GM19240 (cell line): Measurements from ENCODE around the gene SERPIND1.
"Not testable (repeated sequence)": the region's sequence is repeated elsewhere in the genome, so short reads cannot be mapped to it uniquely, and the experiment has no call there.

Experiments
- DNase-seq: peaks from one replicate; pipeline ENCODE4 v3.0.0; 2011; ENCODE audit warnings: low spot score; ENCODE audit not compliant: insufficient read length

The SERPIND1 gene

DNA sequence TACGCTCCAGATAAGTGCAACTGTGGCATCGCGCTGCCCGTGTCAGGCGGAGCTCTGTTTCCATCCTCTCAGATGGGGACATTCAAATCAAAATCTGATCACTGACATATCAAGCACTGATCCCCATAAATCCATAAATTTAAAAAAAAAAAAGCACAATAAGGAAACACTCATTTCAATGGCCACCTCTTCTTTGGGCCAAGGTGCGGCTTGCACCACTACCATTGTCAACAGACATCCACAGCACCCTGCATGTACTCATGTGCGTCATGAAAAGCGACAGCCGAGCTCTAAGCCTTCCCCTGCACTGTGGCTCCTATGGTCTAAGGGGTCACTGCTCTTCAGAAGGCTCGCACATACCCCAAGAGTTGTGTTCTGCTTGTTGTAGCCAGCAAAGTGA lies 26.7 kb upstream of the SERPIND1 start:
- DNase-seq, result no peak

DNA sequence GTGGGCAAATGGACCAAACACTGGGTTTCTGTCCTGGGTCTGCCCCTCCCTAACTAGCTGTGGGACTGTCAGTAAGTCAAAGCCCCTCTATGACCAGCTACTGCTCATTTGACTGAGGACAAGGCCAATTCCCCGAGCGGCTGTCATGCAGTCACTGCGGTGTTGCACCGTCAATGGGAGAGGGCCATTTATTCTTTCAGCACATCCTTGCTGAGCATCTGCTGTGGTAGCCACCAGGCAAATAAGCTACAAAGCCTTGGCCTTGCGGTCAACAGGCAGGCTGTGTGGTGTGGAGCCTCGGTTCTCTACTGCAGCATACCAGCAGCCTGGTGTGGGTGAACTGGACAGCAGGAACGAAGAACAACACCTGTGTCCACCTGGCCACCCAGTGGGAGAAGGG lies 25.8 kb upstream of the SERPIND1 start:
- DNase-seq, result no peak

DNA sequence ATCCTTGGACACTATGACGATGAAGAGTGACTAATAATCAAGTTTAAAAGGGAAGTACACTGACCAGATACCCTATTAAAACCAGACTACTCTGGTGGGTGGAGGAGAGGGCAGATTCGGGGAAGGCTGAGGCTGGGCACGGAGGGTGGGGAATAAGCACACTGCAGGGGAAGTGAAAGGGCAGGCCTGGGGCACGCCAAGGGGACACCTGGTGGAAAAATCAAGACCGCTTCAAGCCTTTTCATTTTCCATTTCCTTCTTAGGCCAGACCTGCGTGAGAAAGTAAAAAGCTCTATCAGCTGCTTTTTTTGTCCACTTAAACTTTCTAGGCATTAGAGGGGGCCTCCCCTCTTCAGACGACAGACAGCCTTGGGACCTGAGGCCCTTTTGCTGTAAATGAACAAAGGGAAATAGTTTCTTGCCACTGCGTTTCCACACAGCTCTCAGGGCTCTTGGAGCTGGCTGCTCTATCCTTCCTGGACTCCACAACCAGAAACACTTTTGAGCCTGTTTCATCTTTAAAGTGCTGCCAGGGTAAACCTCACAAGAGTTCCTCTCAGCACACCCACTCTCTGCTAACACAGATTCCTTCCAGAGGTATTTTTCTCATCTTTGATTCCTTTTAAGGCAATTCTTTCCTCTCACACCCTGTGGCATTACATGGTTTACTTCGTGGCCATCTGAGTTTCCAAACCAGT lies 25.0 kb upstream of the SERPIND1 start:
- DNase-seq, result peak; percentile 37

DNA sequence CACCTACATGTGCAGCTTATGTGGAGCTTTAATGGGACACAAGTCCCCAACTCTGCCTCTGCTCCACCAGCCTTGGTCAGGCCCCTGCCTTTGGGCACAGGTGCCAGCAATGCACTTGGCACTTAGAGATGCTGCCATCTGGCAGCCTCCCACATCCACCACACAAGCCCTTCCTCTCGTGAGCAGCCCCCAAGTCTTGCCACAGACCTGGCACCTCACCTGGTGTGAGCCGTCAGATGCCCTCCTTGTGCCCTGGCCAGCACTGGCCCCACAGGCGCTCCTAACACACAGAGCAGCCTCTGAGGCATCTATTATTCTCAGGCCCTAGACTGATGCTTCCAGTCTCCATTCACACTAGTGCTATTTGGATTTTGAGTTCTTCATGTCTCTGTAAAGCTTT lies 24.5 kb upstream of the SERPIND1 start:
- no peak for DNase-seq

DNA sequence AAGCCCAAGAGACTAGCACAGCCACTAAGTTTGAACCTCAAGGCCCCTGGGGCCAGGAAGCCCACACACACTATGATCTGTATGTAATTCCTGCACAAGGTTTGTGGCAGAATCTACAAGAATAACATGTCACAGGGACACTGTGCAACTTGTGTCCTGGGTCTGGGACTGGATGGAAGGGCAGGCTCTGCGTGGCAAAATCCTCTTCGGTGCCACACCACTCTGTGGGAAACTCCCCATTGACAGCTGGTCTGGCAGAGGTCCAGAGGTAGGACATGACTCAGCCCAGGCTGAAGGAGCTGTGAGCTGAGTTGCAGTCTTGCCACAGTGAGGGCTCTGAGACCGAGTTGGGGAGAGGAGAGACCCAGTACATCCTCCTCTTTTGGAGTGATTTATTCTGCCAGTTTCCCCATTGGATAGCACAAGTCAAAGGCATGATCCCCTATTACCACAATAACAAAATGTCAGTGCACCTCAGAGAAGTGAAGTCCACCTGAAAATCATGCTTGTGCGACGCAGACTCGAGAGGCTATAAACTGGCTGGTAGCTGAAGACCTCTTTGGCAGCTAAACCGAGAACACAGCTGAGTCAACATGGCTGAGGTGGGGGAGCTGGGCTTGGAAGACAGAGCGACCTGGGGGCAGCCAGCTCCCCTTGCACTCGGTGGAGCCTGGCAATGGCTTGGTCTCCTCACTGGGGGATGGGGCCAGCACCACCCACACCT lies 23.3 kb upstream of the SERPIND1 start:
- peak; percentile 38 for DNase-seq

DNA sequence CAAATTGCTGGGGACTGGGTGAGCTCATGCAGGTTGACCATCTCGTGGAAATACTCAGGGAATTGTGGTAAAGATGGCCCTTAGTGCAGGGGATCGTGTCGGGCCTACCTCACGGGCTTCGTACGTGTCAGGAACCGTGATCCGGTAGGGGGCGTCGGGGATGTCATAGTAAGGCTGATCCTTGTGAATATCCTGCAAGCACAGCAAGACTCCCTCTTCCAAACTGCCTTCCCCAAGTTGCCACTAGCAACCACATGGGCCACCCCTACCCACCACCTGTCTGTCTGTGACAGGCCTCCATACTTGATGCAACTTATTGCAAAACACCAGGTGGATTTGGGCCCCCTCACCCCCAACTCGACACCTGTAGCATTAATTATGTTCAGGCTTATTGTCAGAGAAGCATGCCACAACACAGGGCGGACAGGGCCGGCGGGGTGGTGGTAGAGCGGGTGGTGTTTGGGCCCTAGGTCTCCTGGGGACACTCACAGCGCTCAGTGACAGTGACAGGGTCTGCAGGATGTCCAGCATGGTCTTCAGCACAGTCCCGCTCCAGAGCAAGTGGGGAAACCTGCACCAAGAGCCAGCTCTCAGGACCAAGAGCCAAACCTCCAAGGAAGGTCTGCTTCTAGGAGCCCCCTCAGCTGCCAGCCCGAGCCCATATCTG lies 22.6 kb upstream of the SERPIND1 start:
- DNase-seq, result no peak

DNA sequence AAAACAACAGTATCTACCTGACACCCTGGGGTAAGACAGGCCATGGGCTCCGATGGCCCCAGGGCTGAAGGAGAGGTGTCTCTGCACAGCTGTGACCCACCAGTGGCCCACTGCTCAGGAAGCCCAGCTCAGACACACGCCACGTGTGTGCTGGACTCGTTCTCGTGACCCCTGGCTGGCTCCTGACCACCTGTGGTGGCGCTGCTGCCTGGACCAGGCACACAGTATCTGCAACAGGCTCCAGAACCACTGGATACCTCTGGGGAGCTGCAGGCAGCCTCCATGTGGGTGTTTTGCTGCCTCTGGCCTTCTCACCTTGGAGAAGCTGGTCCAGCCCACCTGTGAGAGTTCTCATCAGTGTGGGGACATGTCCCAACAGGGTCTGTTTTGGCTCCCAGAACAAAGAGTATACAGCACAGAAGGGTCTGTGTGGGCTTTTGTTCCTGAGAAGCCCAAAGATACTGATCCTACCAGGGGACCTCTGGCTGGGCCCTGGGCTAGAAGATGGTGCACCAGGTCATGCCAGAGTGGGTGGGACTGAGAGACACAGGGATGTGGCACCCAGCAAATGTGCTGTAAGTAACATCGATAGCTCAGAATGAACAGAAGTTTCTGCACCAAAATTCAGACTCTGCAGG lies 21.7 kb upstream of the SERPIND1 start:
- no peak for DNase-seq

DNA sequence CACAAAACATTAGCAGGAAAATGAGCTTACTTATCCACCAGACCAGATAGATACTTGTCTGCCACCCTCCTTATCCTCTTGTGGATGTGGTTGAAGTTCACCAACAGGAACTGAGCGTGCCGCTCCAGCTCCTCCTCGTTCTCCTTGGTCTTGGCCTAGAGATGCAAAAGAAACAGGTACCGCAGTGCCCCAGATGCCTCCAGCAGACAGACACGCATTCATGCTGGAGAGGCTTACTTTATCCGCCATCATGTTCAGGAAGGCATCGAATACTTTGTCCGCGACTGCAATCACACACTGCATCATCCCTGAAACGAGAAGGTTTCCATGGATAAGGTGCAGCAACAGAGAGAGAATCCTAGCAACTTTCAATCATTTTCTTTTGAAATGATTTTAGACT lies 21.0 kb upstream of the SERPIND1 start:
- DNase-seq, result no peak

DNA sequence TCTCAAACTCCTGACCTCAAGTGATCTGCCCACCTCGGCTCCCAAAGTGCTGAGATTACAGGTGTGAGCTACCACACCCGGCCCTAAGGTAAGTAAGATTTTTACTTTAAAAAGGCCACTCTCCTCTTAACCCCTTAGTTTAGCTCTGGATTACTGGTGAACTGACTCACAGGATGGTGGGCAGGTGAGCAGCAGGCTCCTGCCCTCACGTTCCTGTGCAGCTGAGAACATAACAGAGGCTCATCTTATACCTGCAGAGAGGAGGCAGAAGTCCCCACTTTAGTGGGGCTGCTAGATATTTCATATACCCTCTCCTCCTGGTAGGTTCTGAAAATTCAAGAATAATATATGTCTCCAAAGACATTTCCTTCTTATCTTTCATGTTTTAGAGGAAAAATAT lies 17.1 kb upstream of the SERPIND1 start:
- DNase-seq, result no peak

DNA sequence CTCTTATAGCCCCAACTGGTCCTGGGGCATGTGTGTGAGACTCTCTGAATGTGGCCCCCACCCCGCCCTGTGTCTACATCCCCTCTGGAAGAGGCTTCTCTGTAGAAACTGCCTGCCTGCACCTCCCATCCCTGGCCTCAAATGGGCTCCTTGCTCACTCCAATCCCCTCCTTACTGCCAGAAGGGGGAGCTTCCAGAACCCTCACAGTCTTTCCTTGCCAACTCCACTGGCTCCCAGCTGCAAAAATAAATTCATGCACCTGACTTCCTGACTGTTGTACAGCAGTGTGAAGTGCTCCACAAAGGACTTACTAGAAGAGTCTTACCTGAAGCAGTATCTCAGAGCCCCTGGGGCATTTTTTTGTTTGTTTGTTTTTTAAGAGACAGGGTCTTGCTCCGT lies 15.2 kb upstream of the SERPIND1 start:
- DNase-seq, result no peak

DNA sequence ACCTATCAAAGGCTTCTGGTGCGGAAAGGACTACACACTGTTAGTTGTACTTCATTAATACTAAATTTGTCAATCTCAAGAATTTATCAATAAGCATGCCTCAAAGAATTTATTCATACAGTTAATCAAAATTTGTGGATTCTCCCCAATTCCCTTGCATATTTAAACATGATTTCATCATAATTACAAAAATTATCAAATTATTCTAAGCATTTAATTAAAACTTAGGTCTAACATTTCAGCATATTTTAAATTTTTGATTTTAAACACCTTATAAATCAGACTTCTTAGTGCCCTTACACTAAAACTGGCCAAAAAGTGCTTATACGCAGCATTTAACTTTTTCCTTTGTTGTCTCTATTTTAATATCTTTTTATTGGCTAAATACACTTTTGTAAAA lies 13.8 kb upstream of the SERPIND1 start:
- no peak for DNase-seq

DNA sequence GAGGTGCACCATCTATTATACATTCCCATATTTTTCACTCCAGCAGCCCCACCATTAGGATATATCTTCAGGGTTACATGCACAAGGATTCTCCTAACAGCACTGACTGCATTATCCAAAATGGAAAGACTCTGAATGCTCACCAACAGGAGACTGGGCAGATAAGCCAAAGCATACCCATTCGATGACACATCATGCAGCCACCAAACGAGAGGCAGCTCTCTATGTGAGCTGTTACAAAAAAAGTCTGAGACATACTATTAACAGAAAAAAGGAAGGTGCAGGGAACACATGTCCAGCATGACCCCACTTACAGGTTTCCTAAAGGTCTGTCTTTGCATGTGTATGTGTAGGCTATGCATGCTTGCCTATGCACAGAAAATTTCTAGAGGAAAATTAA lies 12.4 kb upstream of the SERPIND1 start:
- no peak for DNase-seq

DNA sequence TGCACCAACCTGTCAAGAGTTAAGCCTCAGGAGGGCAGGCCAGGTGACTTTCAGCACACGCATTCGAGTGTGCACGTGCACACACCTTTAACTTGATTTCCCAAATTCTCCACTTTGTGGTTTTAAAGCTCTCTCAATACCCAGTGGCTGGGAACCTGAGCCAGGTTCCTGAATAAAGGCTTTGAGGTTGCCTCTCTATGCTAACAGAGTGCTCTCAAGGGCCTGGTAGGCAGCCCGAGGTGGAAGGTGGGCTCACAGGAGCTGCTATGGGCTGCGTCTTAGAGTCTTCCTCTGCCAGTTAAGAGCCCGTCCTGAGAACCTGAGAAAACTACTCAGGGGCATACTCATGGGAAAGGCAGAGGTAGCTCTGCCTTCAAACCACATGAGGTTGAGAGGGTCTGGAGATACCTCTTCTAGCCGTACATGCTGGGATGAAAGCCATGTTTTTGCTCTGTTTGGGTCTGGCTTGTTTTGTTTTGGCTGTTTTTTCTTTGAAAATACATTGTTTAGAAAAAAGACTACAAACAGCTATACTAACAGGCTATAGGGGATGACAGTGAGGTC lies 11.6 kb upstream of the SERPIND1 start:
- no peak for DNase-seq

DNA sequence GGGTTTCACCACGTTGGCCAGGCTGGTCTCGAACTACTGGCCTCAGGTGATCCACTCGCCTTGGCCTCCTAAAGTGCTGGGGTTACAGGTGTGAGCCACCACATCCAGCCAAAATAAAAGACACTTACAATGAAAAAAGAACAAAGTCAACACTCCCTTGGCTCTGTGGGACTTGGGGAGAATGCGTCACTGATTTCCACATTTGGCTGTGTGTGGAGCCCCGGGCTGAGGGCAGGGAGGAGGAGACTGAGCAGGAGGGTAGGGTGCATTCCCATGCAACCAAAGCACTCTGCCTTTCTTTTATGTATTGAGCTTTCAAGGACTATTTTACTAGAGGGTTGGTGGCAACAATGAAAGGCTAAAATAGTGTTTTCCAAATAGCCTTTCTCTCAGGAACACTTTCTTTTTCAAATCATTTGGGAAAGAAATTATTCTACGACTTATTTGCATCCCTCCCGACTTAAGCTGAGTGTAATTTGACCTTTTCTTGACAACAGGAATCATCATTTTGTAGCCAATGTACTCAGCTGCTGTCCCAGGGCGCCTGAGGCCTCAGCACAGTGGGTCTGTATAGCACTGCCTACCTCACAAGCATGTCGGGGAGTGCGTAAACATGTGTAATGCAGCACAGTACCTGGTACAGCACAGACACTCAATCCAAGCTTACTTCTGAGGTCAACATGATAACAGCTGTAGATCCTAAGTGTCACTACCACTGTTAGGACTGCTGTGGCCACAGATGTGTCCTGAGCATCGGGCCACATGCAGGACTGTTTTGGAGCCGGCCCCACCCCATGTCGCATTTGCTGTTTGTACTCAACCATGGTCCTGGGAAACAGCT lies 10.1 kb upstream of the SERPIND1 start:
- DNase-seq, result no peak

DNA sequence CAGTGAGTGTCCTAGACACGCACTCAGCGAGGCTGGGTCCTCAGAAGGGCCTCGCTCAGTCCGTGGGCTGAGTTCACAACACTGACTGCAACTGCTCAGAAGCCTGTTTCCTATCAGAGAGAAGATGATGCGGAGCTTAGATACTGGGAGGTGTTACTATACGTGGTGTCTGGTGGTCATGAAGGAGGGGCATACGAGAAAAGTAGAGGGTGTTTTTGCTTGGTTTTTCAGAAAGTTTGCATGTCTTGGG lies 9.5 kb upstream of the SERPIND1 start:
- no peak for DNase-seq

DNA sequence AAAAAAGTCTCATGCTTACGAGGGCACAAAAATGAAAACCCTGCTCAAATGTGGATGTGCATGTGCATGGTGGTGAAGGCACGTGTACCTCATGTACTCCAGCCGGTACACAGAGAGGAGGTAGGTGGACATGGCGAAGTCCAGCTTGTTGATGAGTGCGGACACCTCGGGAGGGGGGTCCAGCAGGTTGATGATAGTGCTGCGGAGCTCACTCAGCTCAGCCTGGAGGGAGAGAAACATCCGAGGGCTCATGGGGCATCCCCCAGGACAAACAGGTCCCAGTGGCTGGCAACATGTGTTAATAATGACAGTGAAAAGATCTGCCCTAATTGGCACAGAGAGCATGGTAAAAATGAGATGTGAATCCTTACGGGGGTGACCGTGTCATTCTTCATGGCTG lies 9.2 kb upstream of the SERPIND1 start:
- DNase-seq, result no peak

DNA sequence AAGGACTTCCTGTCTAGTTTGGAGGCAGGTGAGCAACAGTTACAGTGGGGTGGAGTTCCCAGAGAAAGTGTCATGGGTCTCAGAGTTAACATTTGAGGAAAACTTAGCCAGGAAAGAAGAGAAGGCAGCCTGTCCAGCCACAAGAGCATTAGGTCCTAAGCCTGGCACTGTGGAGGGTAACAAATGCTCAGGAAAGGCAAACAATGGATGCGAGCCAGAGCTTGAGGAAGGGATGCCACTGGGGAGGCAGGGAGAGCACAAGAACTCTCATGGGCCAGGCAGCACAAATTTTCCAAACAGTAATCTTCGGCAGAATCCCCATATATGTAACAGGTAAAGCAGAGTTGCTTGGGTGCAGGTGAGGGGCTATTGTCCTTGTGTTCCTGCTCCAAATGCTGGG lies 8.0 kb upstream of the SERPIND1 start:
- no peak for DNase-seq

DNA sequence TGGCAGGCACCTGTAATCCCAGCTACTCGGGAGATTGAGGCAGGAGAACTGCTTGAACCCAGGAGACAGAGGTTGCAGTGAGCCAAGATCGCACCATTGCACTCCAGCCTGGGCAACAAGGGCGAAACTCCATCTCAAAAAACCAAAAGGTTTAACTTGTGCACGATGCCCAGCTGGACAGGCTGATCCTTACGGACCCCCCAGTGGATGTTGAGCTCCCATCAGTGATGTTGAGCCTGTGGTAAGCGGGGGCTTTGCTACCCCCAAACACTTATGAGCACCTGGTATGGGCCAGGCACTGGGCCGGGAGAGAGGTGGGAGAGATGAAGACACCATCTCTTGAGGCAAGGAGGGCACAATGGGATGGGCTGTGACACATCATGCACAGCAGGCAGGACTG lies 7.4 kb upstream of the SERPIND1 start:
- no peak for DNase-seq

DNA sequence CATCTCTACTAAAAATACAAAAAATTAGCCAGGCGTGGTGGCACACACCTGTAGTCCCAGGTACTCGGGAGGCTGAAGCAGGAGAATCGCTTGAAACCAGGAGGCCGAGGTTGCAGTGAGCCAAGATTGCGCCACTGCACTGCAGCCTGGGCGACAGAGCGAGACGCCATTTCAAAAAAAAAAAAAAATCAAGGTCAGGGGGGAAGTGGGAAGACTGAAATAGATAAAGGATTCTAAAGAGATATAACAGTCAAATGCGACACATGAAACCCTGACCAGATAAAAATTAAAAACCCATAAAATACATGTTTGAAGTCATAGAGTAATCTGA lies 4.5 kb upstream of the SERPIND1 start:
- not testable (repeated sequence) for DNase-seq

DNA sequence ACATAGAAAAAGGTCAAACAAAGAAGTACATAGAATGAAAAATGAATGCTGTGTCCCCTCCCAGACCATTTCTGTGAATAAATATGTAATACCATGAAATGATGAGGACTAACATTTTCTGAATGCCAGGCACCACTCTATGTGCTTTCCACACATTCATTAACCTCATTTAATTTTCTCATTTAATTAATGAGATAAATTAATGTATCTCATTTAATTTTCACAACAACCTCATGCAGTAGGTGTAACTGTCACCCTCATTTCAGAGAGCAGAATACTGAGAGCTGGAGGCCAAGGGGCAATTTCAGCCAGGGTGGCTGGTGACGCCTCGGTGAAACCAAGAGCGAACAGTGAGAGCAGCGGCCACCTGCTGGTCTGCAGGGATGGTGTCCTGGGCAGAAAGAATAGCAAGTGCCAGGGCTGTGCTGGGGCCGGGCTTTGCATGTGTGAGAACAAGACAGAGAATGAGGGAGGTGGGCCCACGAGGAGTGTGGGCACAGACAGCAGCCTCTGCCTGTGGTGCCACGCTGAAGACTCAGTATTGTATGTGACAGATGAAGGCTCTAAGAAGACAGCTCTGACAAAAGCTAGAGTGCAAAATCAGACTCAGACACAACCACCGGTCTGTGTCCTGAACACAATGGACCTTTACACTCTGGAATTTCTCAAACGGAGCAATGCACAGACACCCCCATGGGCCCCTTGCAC lies 1.8 kb upstream of the SERPIND1 start:
- DNase-seq, result no peak

DNA sequence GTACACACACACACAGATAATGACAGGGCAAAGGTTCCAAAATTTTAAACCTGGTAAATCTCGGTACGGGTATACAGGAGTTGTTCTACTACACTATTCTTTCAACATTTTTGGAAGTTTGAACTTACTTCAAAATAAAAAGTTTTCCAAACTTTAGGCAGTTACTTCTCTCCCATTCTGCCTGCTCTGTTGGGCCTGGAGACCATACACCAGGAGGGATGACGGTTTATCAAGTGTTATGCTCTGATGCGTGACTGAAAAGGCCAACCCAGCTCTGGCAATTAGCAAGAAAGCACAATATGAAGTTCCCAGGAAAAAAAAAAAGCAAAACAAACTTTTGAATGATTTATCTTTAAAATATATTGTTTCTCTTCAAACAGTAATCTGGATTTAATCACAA lies 969 bp downstream of the SERPIND1 start:
- DNase-seq, result no peak
